Measurements from ENCODE around the gene AFDN. TPM values are rescaled to one million over a fixed set of nuclear protein-coding genes. Genes with fewer than 3 reads are reported as not detected.

AFDN gene
- total and polyA plus RNA-seq, 10 of the 15 experiments (the other 5 are each of a cell fraction or from before 2014, with no cell fraction given) = 5.7 to 68.2 (median 45.1) TPM

- in situ Hi-C loops (cut with MboI) = no loop called here
- CTCF ChIA-PET = no interaction called here
Measured at GRCh38 chr6:167963589-167964057, 136.9 kb downstream of the AFDN start.

More at GRCh38 chr6:167963589-167964057, 136.9 kb downstream of the AFDN start:
- H2AFZ ChIP-seq (ENCODE audit: control insufficient read depth, low read depth, low read length) = no peak overlapping the region
- no peak overlapping the region for H3K4me3 ChIP-seq
- no TSS peak for BruUV-seq (replicated peaks)
- no peak for FAIRE-seq
- no peaks in the 10 kb centered on the region for H3K79me2 ChIP-seq (ENCODE audit: control insufficient read depth, insufficient read depth, low read length)
- ChIA-PET POLR2A (no interaction called here), SMC1A (ENCODE audit: uncharacterized antibody, unreplicated experiment) (no interaction called here), RAD21 (ENCODE audit: unreplicated experiment) (no interaction called here)
- 98% methylated on average over 8 of the region's 8 CpGs for WGBS (ENCODE audit: insufficient coverage, insufficient replicate concordance, low lambda C conversion rate, missing lambda C conversion rate)
- H4K20me1 ChIP-seq (ENCODE audit: control insufficient read depth, insufficient read depth) = no peaks in the 10 kb centered on the region
- peaks cover 2 to 8% of the 10 kb centered on the region in 2 experiments; a peak in 3 of 4 replicates for H3K36me3 ChIP-seq (ENCODE audit: control insufficient read depth in 2 of 2, insufficient read depth in 2 of 2, low read length in 1 of 2)
- H3K27ac ChIP-seq (ENCODE audit: control insufficient read depth, insufficient read depth) = no peak overlapping the region
- H3K27me3 ChIP-seq (replicated peaks in 1 of 2; ENCODE audit: control insufficient read depth in 2 of 2, insufficient read depth in 2 of 2, low read length in 1 of 2) = no peaks in the 10 kb centered on the region
- H3K9me3 ChIP-seq (replicated peaks; ENCODE audit: control insufficient read depth, insufficient read depth, low read length) = no peaks in the 10 kb centered on the region
- no peak for ATAC-seq
- TF ChIP-seq, protein P1, sequence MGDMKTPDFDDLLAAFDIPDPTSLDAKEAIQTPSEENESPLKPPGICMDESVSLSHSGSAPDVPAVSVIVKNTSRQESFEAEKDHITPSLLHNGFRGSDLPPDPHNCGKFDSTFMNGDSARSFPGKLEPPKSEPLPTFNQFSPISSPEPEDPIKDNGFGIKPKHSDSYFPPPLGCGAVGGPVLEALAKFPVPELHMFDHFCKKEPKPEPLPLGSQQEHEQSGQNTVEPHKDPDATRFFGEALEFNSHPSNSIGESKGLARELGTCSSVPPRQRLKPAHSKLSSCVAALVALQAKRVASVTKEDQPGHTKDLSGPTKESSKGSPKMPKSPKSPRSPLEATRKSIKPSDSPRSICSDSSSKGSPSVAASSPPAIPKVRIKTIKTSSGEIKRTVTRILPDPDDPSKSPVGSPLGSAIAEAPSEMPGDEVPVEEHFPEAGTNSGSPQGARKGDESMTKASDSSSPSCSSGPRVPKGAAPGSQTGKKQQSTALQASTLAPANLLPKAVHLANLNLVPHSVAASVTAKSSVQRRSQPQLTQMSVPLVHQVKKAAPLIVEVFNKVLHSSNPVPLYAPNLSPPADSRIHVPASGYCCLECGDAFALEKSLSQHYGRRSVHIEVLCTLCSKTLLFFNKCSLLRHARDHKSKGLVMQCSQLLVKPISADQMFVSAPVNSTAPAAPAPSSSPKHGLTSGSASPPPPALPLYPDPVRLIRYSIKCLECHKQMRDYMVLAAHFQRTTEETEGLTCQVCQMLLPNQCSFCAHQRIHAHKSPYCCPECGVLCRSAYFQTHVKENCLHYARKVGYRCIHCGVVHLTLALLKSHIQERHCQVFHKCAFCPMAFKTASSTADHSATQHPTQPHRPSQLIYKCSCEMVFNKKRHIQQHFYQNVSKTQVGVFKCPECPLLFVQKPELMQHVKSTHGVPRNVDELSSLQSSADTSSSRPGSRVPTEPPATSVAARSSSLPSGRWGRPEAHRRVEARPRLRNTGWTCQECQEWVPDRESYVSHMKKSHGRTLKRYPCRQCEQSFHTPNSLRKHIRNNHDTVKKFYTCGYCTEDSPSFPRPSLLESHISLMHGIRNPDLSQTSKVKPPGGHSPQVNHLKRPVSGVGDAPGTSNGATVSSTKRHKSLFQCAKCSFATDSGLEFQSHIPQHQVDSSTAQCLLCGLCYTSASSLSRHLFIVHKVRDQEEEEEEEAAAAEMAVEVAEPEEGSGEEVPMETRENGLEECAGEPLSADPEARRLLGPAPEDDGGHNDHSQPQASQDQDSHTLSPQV (IDR thresholded peaks at IDR 0.05) = no peak
- no peak for DNase-seq (ENCODE audit: low read depth, low spot score)
- H3K4me1 ChIP-seq (ENCODE audit: control insufficient read depth, insufficient read depth, low read length) = no peaks in the 10 kb centered on the region
- intact Hi-C loops (cut with micrococcal nuclease; ENCODE audit: unreplicated experiment) = no loop called here
- H3K4me2 ChIP-seq (ENCODE audit: control insufficient read depth, insufficient read depth) = no peak overlapping the region
- no peak overlapping the region for H3K9ac ChIP-seq (ENCODE audit: control insufficient read depth, insufficient read depth, low read length)

All from GM12878 (cell line).